K562 (cell line): ENCODE measurements around the gene FSCN2. TPM values are rescaled to one million over a fixed set of nuclear protein-coding genes. Genes with fewer than 3 reads are reported as not detected.

Source experiments
- ATAC-seq: fragments of 200-7000 bp; cut with Tn5 transposase; 3 replicates; pipeline ENCODE4 v1.9.1; 2020; ENCODE audit warnings: moderate library complexity
- BruUV-seq: library from RNA; stranded (reverse); fragments of 400-500 nt; replicated peaks from 2 replicates; lab custom pipeline; 2021; lab: Mats Ljungman, UMichigan
- CTCF ChIA-PET: fragments of 300-600 bp; formaldehyde crosslinking; extraction: SDS; loops from one replicate; lab custom pipeline; 2021; ENCODE audit warnings: low intra/inter-chr PET ratio; lab: Yijun Ruan, JAX
- POLR2A ChIA-PET: fragments of 300-600, 350-650 bp; sonication (Branson Sonifier 250); formaldehyde crosslinking; extraction: SDS; loops from one replicate; lab custom pipeline; 2021; ENCODE audit warnings: antibody characterized with exemption, inconsistent platforms; lab: Yijun Ruan, JAX
- DNase-seq, 4 experiments: peaks; one replicate each; pipeline versions ENCODE4 v3.0.0 to v3.0.0-alpha.2; 2011 to 2018; ENCODE audit warnings: low spot score in 3 of 4, mixed read lengths in 3 of 4; ENCODE audit errors: extremely low read depth in 1 of 4
- FAIRE-seq: peaks from 2 replicates; lab custom pipeline; 2011; peaks lifted over from hg19 to GRCh38; lab: Jason Lieb, UNC
- H2AFZ ChIP-seq: 2 replicates; pipeline ENCODE4 v1.6.0; 2011; ENCODE audit warnings: low read depth, low read length, control low read depth, inconsistent platforms
- H3K27ac ChIP-seq: fragments of 200-600 bp; 3 replicates; pipeline ENCODE4 v1.8.0; 2011; ENCODE audit warnings: low read depth, mild to moderate bottlenecking, control low read depth, inconsistent platforms, low read length, moderate library complexity, mixed read lengths; ENCODE audit errors: extremely low read depth
- H3K27me3 ChIP-seq, 2 experiments: fragments of 300-600 bp in 1 of 2; 2 replicates in 1 of 2; 3 replicates in 1 of 2; pipeline versions ENCODE4 v1.6.0 to v1.8.0; 2011; ENCODE audit warnings: inconsistent platforms in 2 of 2, low read length in 2 of 2, mild to moderate bottlenecking in 1 of 2, mixed read lengths in 1 of 2, moderate library complexity in 1 of 2; ENCODE audit not compliant: control insufficient read depth in 2 of 2, insufficient read depth in 2 of 2
- H3K36me3 ChIP-seq: fragments of 300-600 bp; 3 replicates; pipeline ENCODE4 v1.8.0; 2011; ENCODE audit warnings: mild to moderate bottlenecking, low read length, inconsistent platforms; ENCODE audit not compliant: control insufficient read depth, insufficient read depth
- H3K4me1 ChIP-seq, 2 experiments: fragments of 200-600 bp in 1 of 2; replicated peaks in 1 of 2; 2 replicates in 1 of 2; 3 replicates in 1 of 2; pipeline versions ENCODE4 v1.5.1 to v1.8.0; 2011; ENCODE audit warnings: inconsistent platforms in 2 of 2, low read length in 2 of 2, mild to moderate bottlenecking in 1 of 2, mixed read lengths in 1 of 2, moderate library complexity in 1 of 2; ENCODE audit not compliant: control insufficient read depth in 2 of 2, insufficient read depth in 2 of 2
- H3K4me2 ChIP-seq: 2 replicates; pipeline ENCODE4 v1.6.1; 2011; ENCODE audit warnings: low read length, control low read depth, inconsistent platforms, mixed read lengths; ENCODE audit not compliant: insufficient read depth
- H3K4me3 ChIP-seq: fragments of 200-600 bp; sonication (generic), shearing (Covaris generic); 2 replicates; pipeline ENCODE4 v1.5.1; 2016; ENCODE audit warnings: control low read depth, inconsistent platforms
- H3K79me2 ChIP-seq: fragments of 200-600 bp; 3 replicates; pipeline ENCODE4 v1.8.0; 2011; ENCODE audit warnings: low read length, inconsistent platforms; ENCODE audit not compliant: control insufficient read depth, insufficient read depth
- H3K9ac ChIP-seq, 2 experiments: 2 replicates each; pipeline versions ENCODE4 v1.6.0 to v1.6.1; 2011; ENCODE audit warnings: low read depth in 2 of 2, low read length in 2 of 2, control low read depth in 1 of 2, inconsistent platforms in 1 of 2, mild to moderate bottlenecking in 1 of 2, mixed read lengths in 1 of 2; ENCODE audit not compliant: insufficient read depth in 1 of 2
- H3K9me1 ChIP-seq: one replicate; pipeline ENCODE4 v1.6.0; 2011; ENCODE audit warnings: inconsistent platforms, mild to moderate bottlenecking, low read length, moderate library complexity; ENCODE audit not compliant: control insufficient read depth, insufficient read depth
- H3K9me3 ChIP-seq: replicated peaks from 2 replicates; pipeline ENCODE4 v1.5.1; 2011; ENCODE audit warnings: low read depth, low read length, inconsistent platforms; ENCODE audit not compliant: control insufficient read depth, insufficient read depth
- H4K20me1 ChIP-seq: replicated peaks from 2 replicates; pipeline ENCODE4 v1.6.1; 2011; ENCODE audit warnings: low read length, inconsistent platforms, mixed read lengths; ENCODE audit not compliant: control insufficient read depth, insufficient read depth
- CBX1 ChIP-seq: sonication (generic); IDR thresholded peaks from 2 replicates; pipeline ENCODE4 v1.6.1; 2016; ENCODE audit warnings: antibody characterized with exemption, low read depth, mild to moderate bottlenecking
- COPS2 ChIP-seq: fragments of 450-650 bp; conservative IDR thresholded peaks from 2 replicates; pipeline ENCODE4 v1.6.1; 2016; ENCODE audit warnings: mild to moderate bottlenecking, moderate library complexity
- CSDE1 ChIP-seq, 2 experiments: fragments of 450-650 bp; IDR thresholded peaks; 2 replicates each; pipeline ENCODE4 v1.6.1; 2016; ENCODE audit warnings: mild to moderate bottlenecking in 1 of 2
- EZH2 ChIP-seq: IDR thresholded peaks from 2 replicates; pipeline ENCODE4 v1.6.1; 2012; ENCODE audit warnings: low read depth, mild to moderate bottlenecking, inconsistent platforms, low read length, borderline replicate concordance
- ZBTB12 ChIP-seq: fragments of 250-450 bp; sonication (Bioruptor Pico); IDR thresholded peaks from 2 replicates; pipeline ENCODE4 v1.4.0; 2020
- ZNF431 ChIP-seq: sonication (generic); formaldehyde crosslinking; IDR thresholded peaks from 2 replicates; pipeline ENCODE4 v1.8.0; 2022; ENCODE audit warnings: mild to moderate bottlenecking, missing genetic modification reagents
- WGBS: fragments of 100-300 bp; shearing (Covaris generic); methylation state at CpG from one replicate; pipeline ENCODE4 v1.1.6; 2016; ENCODE audit warnings: low coverage, mixed read lengths; ENCODE audit not compliant: insufficient coverage; ENCODE audit errors: missing lambda C conversion rate; 5-methylcytosine and 5-hydroxymethylcytosine counted together
- in situ Hi-C: fragments of 300-500 bp; cut with MboI; formaldehyde crosslinking; loops from 4 replicates; pipeline ENCODE4 v1.15.0; 2018; ENCODE audit warnings: inconsistent platforms, mixed read lengths
- intact Hi-C: fragments of 100-400 bp; cut with micrococcal nuclease; formaldehyde crosslinking; loops from 2 replicates; pipeline ENCODE4 v1.14.2; 2022
- polyA plus RNA-seq, 8 experiments: library from polyadenylated mRNA; depleted of rRNA in 4 of 8; stranded (reverse) in 5 of 8; unstranded in 3 of 8; fragments of >200 nt; fragmentation: Nextera tagmentation in 2 of 8; fragmentation: Illumina TruSeq in 1 of 8; extraction: Ambion mirVana in 2 of 8; extraction: Trizol in 1 of 8; gene quantifications; 2 replicates each; pipeline versions ENCODE4 v1.2.1 to v1.2.3, GENCODE V29; 2011 to 2014; ENCODE audit warnings: inconsistent platforms in 1 of 8, missing spikeins in 1 of 8
- total RNA-seq, 7 experiments: library from RNA; depleted of rRNA in 6 of 7; stranded (reverse); fragments of >200 nt in 6 of 7; fragmentation: Illumina TruSeq in 2 of 7; extraction: Trizol in 2 of 7; gene quantifications; 2 replicates each; pipeline versions ENCODE4 v1.2.1 to v1.2.3, GENCODE V29; 2011 to 2021; ENCODE audit warnings: low replicate concordance in 1 of 7
- TF ChIP-seq, protein P1 (sequence below): sonication (generic); formaldehyde crosslinking; IDR thresholded peaks from 2 replicates; pipeline ENCODE4 v1.8.0; 2023; ENCODE audit warnings: mild to moderate bottlenecking, missing genetic modification reagents
- TF ChIP-seq, protein P2 (sequence below): sonication (generic); formaldehyde crosslinking; IDR thresholded peaks from 2 replicates; pipeline ENCODE4 v1.9.0; 2022; ENCODE audit warnings: mild to moderate bottlenecking, missing genetic modification reagents

Gene FSCN2
- total and polyA plus RNA-seq, 9 of the 15 experiments (the other 6 are each of a cell fraction or from before 2014, with no cell fraction given) = 0.08 TPM; not detected in 8

DNA sequence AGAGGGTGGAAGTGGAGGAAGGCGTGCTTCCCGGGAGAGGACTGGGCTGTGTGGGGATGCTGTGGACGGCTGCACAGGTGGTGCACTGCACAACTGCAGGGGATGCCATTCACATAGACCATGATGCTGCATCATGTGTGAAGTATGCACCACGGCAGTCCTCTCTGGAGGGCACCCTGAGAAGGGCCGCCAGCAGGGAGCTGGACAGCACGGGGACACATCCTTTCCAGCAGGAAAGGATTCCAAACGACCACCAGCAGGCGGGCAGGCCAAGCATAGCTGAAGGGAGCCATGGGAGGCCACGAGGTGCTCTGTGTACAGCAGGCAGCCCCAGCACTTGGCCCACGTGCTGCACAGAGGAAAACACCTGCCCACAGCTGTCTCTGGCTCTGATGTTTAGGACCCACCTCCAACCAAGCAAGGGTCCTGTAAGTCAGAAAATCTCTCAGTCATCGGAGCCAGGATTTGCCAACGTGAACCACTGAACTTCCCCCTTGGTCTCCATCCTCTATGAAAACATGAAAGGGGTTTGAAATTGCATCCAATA, 25.6 kb upstream of the FSCN2 start:
- H2AFZ ChIP-seq = no peak overlapping the region
- no peak for DNase-seq

GRCh38 chr17:81503619-81504018, 24.6 kb upstream of the FSCN2 start:
- POLR2A ChIA-PET = interaction anchor here (6.4 kb wide), 1 partner anchor 11 kb away, joined by 46 read pairs; no protein-coding TSS in a partner anchor
- CTCF ChIA-PET = no interaction called here
- in situ Hi-C loops = no loop called here
- Histone ChIP-seq H3K27ac (no peak overlapping the region), H3K79me2 (no peaks in the 10 kb centered on the region), H4K20me1 (0 out of 2 replicates have a peak, but pooled peaks cover 1% of the 10 kb centered on the region), H3K9me1 (no peaks in the 10 kb centered on the region), H3K4me1 (peaks cover 0 to 12% of the 10 kb centered on the region in 2 experiments; a peak in 2 of 5 replicates), H3K36me3 (no peaks in the 10 kb centered on the region), H3K9me3 (no peaks in the 10 kb centered on the region), H3K27me3 (peaks cover 10 to 24% of the 10 kb centered on the region in 2 experiments; a peak in 3 of 5 replicates), H3K9ac (no peak overlapping the region), H3K4me2 (no peak overlapping the region), H3K4me3 (no peak overlapping the region), H2AFZ (no peak overlapping the region)
- TF ChIP-seq, protein P1, sequence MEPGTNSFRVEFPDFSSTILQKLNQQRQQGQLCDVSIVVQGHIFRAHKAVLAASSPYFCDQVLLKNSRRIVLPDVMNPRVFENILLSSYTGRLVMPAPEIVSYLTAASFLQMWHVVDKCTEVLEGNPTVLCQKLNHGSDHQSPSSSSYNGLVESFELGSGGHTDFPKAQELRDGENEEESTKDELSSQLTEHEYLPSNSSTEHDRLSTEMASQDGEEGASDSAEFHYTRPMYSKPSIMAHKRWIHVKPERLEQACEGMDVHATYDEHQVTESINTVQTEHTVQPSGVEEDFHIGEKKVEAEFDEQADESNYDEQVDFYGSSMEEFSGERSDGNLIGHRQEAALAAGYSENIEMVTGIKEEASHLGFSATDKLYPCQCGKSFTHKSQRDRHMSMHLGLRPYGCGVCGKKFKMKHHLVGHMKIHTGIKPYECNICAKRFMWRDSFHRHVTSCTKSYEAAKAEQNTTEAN = no peak
- TF ChIP-seq CSDE1 (IDR thresholded peaks at IDR 0.05) = no peak
- TF ChIP-seq ZNF431 (CRISPR knock-in tag) = no peak
- TF ChIP-seq ZBTB12 (CRISPR knock-in tag) = no peak
- no peak for TF ChIP-seq COPS2
- no peak for TF ChIP-seq EZH2
- no peak for DNase-seq
- no peak for ATAC-seq
- intact Hi-C loops = no loop called here
- no TSS peak for BruUV-seq
- no peak for FAIRE-seq

More for the DNA sequence above, 25.6 kb upstream of the FSCN2 start:
- H3K4me3 ChIP-seq = no peak overlapping the region
- H3K36me3 ChIP-seq = no peaks in the 10 kb centered on the region
- no peaks in the 10 kb centered on the region for H3K9me3 ChIP-seq
- in situ Hi-C loops (no loop called here), intact Hi-C loops (no loop called here)
- H3K9ac ChIP-seq = 0 out of 4 replicates have a peak overlapping the region, but pooled peaks of 1 of the 2 experiments have one; percentile 23
- POLR2A ChIA-PET = interaction anchor here (1.0 to 8.3 kb wide), 3 partner anchors 9 to 24 kb away, joined by 4 to 132 read pairs (median 9); partner anchors contain the start of gene ACTG1
- H3K9me1 ChIP-seq = no peaks in the 10 kb centered on the region
- 15% methylated on average over 12 of the region's 12 CpGs for WGBS
- TF ChIP-seq, protein P2, sequence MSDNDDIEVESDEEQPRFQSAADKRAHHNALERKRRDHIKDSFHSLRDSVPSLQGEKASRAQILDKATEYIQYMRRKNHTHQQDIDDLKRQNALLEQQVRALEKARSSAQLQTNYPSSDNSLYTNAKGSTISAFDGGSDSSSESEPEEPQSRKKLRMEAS (CRISPR knock-in tag) = peak; percentile 35; the same call in 1 of the 2 replicates
- TF ChIP-seq CBX1 = no peak
- CTCF ChIA-PET = no interaction called here
- no peak overlapping the region for H3K27ac ChIP-seq
- BruUV-seq = no TSS peak
- no peaks in the 10 kb centered on the region for H3K79me2 ChIP-seq
- ATAC-seq (no peak; the same call in 1 of the 3 replicates), FAIRE-seq (no peak)
- H3K4me1 ChIP-seq = peaks cover 0 to 13% of the 10 kb centered on the region in 2 experiments; a peak in 2 of 5 replicates
- no peak overlapping the region for H3K4me2 ChIP-seq
- H3K27me3 ChIP-seq = peaks cover 10 to 25% of the 10 kb centered on the region in 2 experiments; a peak in 3 of 5 replicates
- H4K20me1 ChIP-seq = no peaks in the 10 kb centered on the region
